ENCODE results near the gene ATF7IP2.

ATF7IP2 gene

DNA sequence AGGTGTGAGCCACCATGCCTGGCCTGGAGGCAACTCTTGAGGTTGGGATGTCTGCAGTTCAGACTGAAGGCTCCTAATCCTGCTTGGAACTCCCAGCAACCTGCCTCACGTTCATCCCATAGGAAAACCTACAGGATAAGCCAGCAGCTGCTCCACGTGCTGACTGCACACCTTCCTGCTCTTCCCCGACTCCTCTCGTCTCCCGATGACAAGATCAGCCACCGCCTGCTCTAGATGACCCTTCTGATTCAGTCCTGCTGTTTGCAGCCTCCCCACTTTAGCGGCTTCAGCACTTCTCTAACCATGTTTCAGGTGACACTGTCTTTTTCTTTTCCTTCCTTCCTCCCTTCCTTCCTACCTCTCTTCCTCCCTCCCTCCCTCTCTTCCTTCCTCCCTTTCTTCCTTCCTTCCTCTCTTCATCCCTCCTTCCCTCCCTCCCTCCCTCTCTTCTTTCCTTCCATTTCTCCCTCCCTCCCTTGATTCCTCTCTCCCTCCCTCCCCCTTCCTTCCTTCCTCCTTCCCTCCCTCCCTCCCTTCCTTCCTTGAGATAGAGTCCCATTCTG, 132.7 kb downstream of the ATF7IP2 start:
- DNase-seq: no peak

DNA sequence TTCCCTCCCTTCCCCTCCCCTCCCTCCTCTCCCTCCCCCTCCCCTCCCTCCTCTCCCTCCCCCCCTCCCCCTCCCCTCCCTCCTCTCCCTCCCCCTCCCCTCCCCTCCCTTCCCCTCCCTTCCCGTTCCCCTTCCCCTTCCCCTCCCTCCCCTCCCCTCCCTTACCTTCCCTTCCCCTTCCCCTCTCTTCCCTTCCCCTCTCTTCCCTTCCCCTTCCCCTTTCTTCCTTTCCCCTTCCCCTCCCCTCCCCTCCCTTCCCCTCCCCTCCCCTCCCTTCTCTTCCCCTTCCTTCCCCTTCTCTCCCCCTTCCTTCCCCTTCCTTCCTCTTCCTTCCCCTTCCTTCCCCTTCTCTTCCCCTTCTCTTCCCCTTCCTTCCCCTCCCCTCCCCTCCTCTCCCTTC, 133.4 kb downstream of the ATF7IP2 start:
- no peak for DNase-seq

DNA sequence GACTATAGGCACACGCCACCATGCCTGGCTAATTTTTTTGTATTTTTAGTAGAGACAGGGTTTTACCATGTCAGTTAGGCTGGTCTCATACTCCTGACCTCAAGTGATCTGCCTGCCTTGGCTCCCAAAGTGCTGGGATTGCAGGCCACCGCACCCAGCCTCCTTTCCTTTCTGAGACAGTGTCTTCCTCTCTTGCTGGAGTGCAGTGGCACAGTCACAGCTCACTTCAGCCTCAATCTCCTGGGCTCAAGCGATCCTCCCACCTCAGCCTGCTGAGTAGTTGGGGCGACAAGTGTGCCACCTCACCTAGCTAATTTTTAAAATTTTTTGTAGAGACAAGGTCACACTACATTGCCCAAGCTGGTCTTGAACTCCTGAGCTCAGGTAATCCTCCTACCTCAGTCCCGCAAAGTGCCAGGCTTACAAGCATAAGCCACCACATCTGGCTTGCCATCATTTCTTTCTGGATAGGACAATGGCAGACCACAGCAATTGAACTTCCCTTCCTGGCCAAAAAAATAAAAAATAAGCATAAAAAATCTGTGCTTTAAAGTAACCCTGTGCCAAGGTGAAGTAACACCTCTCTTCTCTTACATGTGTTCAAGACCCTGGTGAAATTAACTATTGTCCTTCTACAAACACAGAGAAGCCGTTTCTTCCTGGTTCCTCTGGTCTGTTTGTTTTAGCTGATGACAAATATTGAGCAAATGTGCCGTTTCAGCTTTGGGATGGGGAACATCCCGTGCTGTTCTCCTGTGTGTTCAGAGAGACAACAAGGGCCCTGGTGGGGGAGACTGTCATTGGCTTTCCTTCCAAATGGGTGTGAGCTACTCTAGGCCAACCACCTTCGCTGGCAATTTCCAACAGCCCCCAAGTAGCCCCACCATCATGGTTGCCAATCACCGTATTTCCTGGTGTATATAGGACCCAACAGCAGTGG, 134.3 kb downstream of the ATF7IP2 start:
- no peak for DNase-seq

DNA sequence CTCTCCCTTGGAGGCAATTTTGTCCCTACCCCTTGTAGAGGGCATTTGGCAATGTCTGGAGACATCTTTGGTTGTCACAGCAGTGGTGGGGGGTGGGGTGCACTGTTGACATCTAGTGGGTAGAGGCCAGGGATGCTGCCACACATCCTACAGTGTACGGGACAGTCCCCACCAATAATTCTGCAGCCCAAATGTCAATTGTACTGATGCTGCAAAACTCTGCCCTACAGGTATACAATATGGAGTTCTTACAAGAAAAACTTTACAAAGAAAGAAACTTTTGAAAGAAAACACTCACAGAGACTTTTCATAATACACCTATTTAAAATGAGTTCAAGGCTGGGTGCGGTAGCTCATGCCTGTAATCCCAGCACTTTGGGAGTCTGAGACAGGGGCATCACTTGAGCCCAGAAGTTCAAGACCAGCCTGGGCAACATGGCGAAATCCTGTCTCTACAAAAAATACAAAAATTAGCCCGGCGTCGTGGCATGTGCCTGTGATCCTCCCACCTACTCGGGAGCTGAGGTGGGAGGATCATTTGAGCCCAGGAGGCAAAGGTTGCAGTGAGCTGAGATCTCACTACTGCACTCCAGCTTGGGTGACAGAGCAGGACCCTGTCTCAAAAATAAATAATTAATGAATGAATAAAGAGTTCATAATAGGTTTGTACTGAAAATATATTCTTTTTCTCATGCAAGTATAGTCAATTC, 135.2 kb downstream of the ATF7IP2 start:
- no peak for DNase-seq

DNA sequence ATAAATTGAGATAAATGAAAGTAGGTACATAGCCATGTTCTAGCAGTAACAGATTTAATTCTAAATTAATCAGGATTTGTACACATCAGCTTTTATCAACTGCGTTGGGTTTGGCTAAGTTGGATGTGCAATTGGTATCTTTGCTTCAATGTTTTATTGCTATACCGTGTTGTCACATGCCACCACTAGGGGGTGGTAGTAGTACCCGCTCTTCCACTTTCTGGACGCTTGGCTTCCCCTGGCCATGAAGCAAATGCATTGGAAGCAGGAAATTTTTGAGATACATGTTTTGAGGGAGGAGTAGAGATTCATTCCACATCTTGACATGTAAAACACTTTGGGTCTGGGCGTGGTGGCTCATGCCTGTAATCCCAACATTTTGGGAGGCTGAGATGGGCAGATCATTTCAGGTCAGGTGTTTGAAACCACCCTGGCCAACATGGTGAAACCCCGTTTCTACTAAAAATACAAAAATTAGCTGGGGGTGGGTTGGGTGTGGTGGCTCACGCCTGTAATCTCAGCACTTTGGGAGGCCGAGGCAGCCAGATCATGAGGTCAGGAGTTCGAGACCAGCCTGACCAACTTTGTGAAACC, 135.9 kb downstream of the ATF7IP2 start:
- peak; percentile 64 for DNase-seq

DNA sequence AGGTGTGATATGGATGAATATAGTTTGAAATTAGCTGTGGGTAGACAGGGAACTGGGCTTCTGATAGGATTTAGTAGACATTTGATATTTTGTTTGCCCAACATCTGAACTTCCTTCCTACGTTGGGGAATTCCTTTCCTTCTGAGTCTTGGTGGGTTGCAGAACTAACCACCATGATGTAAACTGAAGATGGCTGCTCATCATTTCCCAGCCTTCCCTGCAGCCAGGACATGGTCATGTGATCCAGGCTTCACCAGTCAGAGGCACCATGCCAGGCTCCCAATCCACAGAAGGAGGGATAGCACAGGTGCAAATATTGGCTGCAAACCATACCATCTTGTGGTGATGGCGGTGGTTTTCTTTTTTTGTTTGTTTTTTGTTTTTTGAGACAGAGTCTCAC, 137.1 kb downstream of the ATF7IP2 start:
- no peak for DNase-seq

DNA sequence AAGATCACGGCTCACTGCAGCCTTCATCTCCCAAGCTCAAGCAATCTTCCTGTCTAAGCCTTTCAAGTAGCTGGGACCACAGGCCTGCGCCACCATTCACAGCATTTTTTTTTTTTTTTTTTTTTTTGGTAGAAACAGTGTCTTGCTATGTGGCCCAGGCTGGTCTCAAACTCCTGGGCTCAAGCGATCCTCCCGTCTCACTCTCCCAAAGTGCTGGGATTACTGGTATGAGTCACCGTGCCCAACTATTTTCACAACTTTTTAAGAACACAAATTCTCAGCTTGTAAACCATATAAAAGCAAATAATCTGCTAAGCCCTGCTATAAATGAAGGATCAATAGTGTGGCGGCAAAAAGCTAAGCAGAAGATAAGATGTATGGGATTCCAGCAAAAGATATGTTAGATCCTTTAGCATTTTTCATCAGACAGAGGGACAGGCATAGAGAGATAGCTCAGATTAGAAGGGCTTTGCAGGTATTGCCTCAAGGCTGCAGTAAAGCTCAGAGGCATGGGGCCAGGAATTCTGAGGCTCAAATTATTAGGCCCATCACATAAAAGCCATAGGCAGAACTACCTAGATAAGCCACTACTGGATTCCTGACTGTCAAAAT, 139.5 kb downstream of the ATF7IP2 start:
- no peak for DNase-seq

DNA sequence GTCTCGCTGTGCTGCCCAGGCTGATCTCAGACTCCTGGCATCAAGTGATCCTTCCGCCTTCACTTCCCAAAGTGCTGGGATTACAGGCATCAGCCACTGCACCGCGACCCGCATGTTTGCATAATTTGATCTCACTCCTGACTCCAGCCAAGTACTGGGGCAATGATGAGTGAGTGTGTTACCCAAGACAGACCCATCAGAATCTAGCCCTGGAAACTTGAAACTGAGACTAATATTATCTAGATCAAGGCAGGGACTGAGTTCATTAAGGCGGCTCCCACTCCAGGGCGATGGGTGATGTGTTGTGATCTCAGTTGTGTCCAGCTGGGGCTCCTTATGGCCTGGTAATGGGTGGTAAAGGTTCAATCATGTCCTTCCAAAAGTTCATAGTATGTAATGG, 141.1 kb downstream of the ATF7IP2 start:
- DNase-seq: no peak

DNA sequence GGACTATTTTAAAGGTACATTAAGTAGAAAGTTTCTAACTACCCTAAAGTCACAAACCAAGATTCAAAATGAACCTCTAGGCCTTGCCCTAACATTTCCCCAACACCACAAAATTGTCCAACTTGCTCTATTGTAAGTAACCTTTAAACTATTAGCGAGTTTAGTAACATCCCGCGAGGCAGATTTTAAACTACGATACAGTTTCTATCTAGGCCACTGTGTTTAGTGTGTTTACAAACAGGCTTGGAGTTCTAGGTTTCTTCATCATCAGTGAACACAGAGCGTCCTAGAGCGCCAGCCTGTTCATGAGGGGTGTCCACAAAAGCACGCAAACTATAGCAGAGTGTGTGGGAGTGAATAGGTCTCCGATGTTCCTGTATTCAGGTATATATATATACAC, 142.8 kb downstream of the ATF7IP2 start:
- no peak for DNase-seq

DNA sequence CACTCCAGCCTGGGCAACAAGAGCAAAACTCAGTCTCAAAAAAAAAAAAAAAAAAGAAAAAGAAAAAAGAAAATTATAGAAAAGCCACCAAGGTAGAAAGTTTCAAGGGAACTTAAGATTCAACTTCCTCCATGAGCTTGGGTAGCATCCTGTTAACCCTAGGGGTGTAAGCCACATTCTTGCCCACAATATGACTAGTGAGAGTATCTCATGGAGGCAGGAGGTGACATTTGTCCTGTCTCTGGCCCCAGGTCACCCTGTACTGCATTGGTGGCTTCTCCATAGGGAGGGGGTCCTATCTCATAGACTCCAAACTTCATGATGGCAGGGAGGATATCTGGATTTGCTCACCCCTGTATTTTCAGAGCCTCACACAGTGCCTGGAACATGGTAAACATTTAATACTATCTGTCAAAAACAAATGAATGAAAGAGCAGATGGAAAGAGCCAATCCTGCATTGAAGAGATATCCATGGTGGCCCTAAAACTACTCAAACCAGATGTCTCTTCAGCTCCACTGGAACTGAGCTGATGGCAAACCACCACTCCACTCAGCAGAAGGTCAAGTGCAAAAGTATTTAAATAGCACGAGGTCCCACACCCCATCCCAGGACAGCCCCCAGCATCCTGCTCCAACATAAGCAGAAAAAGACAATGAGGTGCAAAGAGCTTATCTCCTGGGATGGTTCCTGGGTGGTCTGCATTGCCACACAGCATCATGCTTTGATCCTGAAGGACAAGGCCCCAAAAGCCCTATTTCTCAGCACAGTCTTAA, 144.2 kb downstream of the ATF7IP2 start:
- no peak for DNase-seq

DNA sequence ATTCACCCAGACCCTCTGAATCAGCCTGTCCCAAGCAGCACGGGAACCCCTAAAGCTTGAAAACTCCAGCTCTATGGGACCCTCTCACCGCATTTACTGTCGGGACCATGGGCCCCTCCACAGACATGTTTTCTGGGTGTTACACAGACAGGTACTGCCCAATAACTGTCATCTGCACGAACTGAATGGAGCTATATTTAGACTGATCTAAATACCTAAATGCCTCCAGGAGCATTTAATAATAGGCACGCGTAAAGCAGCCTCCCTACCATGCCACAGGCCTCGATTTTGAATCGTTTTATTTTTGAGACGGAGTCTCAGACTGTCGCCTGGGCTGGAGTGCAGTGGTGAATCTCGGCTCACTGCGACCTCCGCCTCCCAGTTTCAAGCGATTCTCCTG, 144.8 kb downstream of the ATF7IP2 start:
- no peak for DNase-seq

DNA sequence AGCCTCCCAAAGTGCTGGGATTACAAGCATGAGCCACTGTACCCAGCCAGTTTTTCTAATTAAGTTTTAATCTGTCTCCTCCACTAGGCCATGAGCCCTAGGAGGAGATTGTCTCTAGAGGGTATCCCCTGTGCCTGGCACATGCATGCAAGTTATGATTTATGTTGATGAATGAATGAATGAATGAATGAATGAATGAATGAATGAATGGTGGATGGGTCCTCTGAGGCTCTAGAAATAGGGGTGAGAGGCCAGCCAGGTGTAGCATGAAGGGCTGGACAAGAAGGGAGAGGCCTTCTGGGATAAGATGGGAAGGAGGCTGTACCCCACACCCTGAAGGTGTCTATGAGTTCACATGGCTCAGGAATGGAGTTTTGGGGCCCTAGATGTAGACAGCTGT, 145.7 kb downstream of the ATF7IP2 start:
- DNase-seq: no peak
